HL-60 (cell line): Measurements from ENCODE around the gene TACC2.

Experiments
- DNase-seq, 2 experiments: peaks; one replicate each; pipeline ENCODE4 v3.0.0-alpha.2; 2010 to 2020; ENCODE audit warnings: low read depth in 1 of 2, low spot score in 1 of 2
- H3K27ac ChIP-seq: fragments of 250-450 bp; sonication (Bioruptor Pico); replicated peaks from 2 replicates; pipeline ENCODE4 v1.5.1; 2020; ENCODE audit warnings: mild to moderate bottlenecking, moderate library complexity
- H3K27me3 ChIP-seq: fragments of 250-450 bp; sonication (Bioruptor Pico); 2 replicates; pipeline ENCODE4 v1.5.1; 2021; ENCODE audit warnings: mild to moderate bottlenecking, moderate library complexity; ENCODE audit not compliant: insufficient read depth, poor library complexity, severe bottlenecking
- H3K4me3 ChIP-seq: replicated peaks from 2 replicates; pipeline ENCODE4 v1.5.1; 2011; ENCODE audit warnings: mild to moderate bottlenecking, control low read depth, low read length; ENCODE audit not compliant: insufficient read depth
- GABPA ChIP-seq: IDR thresholded peaks from 2 replicates; pipeline ENCODE4 v1.6.1; 2012; ENCODE audit warnings: low read depth
- POLR2AphosphoS5 ChIP-seq: IDR thresholded peaks from 2 replicates; pipeline ENCODE4 v1.6.1; 2012; ENCODE audit warnings: low read depth
- REST ChIP-seq: IDR thresholded peaks from 2 replicates; pipeline ENCODE4 v1.6.1; 2012; ENCODE audit warnings: low read depth; ENCODE audit not compliant: insufficient replicate concordance
- SPI1 ChIP-seq: IDR thresholded peaks from 2 replicates; pipeline ENCODE4 v1.6.1; 2012; ENCODE audit warnings: low read depth, mild to moderate bottlenecking, borderline replicate concordance
- TF ChIP-seq, protein P1 (sequence below): IDR thresholded peaks from one replicate; pipeline ENCODE4 v1.5.1; 2011; ENCODE audit warnings: low read length, control low read depth, inconsistent platforms; ENCODE audit not compliant: insufficient read depth

TACC2 gene

GRCh38 chr10:122141821-122142640 lies 153.1 kb downstream of the TACC2 start:
- TF ChIP-seq, protein P1, sequence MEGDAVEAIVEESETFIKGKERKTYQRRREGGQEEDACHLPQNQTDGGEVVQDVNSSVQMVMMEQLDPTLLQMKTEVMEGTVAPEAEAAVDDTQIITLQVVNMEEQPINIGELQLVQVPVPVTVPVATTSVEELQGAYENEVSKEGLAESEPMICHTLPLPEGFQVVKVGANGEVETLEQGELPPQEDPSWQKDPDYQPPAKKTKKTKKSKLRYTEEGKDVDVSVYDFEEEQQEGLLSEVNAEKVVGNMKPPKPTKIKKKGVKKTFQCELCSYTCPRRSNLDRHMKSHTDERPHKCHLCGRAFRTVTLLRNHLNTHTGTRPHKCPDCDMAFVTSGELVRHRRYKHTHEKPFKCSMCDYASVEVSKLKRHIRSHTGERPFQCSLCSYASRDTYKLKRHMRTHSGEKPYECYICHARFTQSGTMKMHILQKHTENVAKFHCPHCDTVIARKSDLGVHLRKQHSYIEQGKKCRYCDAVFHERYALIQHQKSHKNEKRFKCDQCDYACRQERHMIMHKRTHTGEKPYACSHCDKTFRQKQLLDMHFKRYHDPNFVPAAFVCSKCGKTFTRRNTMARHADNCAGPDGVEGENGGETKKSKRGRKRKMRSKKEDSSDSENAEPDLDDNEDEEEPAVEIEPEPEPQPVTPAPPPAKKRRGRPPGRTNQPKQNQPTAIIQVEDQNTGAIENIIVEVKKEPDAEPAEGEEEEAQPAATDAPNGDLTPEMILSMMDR, result no peak
- TF ChIP-seq GABPA (no peak), POLR2AphosphoS5 (no peak), REST (no peak), SPI1 (no peak)
- DNase-seq, result no peak
- Histone ChIP-seq H3K27me3 (no peaks in the 10 kb centered on the region), H3K27ac (no peak overlapping the region), H3K4me3 (no peak overlapping the region)

DNA sequence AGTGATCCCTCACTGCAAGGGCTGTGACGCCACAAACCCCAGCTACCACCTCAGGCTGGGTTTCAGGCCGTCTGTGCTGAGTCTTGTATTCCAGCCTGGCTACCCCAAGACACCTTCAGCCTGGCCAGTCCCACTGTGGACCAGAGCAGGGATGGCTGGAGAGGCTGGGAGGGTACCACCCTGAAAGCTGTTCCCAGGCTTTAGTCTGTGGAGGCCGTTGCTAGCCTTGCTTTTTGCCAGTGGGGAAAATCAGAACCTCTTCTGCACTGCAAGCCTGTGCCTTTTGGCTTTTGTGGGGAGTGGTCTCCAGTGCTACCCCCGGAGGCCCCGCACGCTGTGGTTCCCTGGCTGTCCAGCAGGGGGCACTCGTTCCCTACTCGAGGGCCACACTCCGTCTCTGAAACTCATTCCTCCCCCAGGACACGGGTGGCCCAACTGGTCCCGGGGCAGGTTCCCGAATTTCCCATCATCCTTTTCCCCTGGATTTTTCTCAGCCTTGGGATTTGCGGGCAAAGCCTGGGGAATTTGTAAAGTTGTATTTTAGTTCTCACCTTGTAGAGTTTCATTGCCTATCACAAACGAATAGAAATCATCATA lies 153.8 kb downstream of the TACC2 start:
- H3K27ac ChIP-seq, result no peak overlapping the region
- H3K4me3 ChIP-seq, result no peak overlapping the region
- no peaks in the 10 kb centered on the region for H3K27me3 ChIP-seq
- TF ChIP-seq POLR2AphosphoS5, result no peak
- TF ChIP-seq GABPA, result no peak
- TF ChIP-seq REST, result no peak
- TF ChIP-seq, protein P1, result peak; percentile 74
- TF ChIP-seq SPI1, result no peak
- peak in 1 of 2 experiments; percentile 23 for DNase-seq

DNA sequence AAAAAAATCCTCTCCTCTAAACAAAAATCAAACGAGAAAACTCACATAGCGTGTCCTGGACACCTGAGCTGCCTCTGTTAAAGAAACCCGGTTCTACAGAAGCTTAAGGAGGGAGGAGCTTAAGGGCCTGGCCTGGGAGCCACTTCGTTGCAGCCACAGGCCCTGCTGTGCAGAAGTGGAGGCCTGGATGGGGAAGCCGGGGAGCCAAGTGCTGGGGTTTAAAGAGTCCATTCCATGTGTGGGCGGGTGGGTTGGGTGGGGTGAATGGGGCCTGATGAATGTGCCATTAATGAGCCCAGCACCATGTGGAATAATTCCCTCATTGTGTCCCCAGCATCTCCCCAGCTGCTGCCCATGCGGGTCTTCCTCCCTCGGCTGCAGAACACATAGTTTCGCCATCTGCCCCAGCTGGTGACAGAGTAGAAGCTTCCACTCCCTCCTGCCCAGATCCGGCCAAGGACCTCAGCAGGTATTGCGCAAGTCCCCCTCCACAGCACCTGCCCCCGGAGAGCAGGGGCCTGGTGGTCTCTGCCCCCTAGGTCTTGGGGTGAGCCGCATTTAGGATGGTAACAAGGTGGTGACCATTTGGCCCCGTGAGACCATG lies 154.4 kb downstream of the TACC2 start:
- H3K4me3 ChIP-seq, result no peak overlapping the region
- H3K27ac ChIP-seq, result no peak overlapping the region
- TF ChIP-seq, protein P1, result no peak
- TF ChIP-seq REST, result no peak
- TF ChIP-seq SPI1, result no peak
- TF ChIP-seq GABPA, result no peak
- no peak for TF ChIP-seq POLR2AphosphoS5
- DNase-seq, result peak; percentile 22 to 29
- H3K27me3 ChIP-seq, result no peaks in the 10 kb centered on the region
